ENCODE measurements around the gene C1QTNF5. TPM values are rescaled to one million over a fixed set of nuclear protein-coding genes. Genes with fewer than 3 reads are reported as not detected.

The C1QTNF5 gene
- total RNA-seq, 1 experiment from 2014 or later, result not detected

- CTCF ChIA-PET, result interaction anchor here (2.0 kb wide), 1 partner anchor 26 kb away, joined by 9 read pairs; no protein-coding TSS in a partner anchor
- ATAC-seq, result no peak
- RAD21 ChIA-PET (ENCODE audit: low non-redundant PET in 1 of 2, low total read pairs in 2 of 2, uncharacterized antibody in 2 of 2, unreplicated experiment in 2 of 2), result no interaction called here
- DNase-seq (ENCODE audit: low read depth, low spot score), result no peak
- TSS peak; percentile 87 for BruUV-seq (replicated peaks)
- Histone ChIP-seq H3K9ac (ENCODE audit: low read length) (peak overlapping the region; percentile 71), H2AFZ (ENCODE audit: low read depth, low read length, poor library complexity, severe bottlenecking) (no peak overlapping the region), H3K27me3 (ENCODE audit: insufficient read depth, low read length) (no peaks in the 10 kb centered on the region), H3K4me1 (ENCODE audit: control insufficient read depth in 1 of 2, insufficient read depth in 2 of 2, low read length in 2 of 2) (peaks cover 6 to 33% of the 10 kb centered on the region in 2 experiments; a peak in 3 of 4 replicates), H3K4me2 (ENCODE audit: low read length) (peak overlapping the region; percentile 89), H3K9me3 (ENCODE audit: control insufficient read depth in 1 of 2, insufficient read depth in 1 of 2, low read depth in 1 of 2, low read length in 2 of 2) (no peaks in the 10 kb centered on the region), H3K27ac (ENCODE audit: low read depth, low read length) (no peak overlapping the region), H3K4me3 (replicated peaks in 1 of 2; ENCODE audit: low read depth in 1 of 2, low read length in 2 of 2) (peak overlapping the region; percentile 63 to 65), H3K36me3 (ENCODE audit: control insufficient read depth in 1 of 2, insufficient read depth in 2 of 2, low read length in 2 of 2) (no peaks in the 10 kb centered on the region), H3K9me2 (ENCODE audit: insufficient read depth) (no peaks in the 10 kb centered on the region), H4K20me1 (ENCODE audit: insufficient read depth) (no peaks in the 10 kb centered on the region), H3K79me2 (ENCODE audit: insufficient read depth, low read length) (no peaks in the 10 kb centered on the region)
- intact Hi-C loops (cut with micrococcal nuclease), result loop anchor here (5.0 kb wide), 1 partner anchor 280 kb away; the partner anchor contains the start of gene DPAGT1
- TF ChIP-seq ELF1 (IDR thresholded peaks at IDR 0.05; ENCODE audit: borderline replicate concordance, low read depth) (no peak), ATF3 (IDR thresholded peaks at IDR 0.05) (no peak), EZH2 (IDR thresholded peaks at IDR 0.05) (no peak), RAD21 (IDR thresholded peaks at IDR 0.05; ENCODE audit: low read depth) (no peak), ZFX (IDR thresholded peaks at IDR 0.05) (no peak), CBX3 (IDR thresholded peaks at IDR 0.05; ENCODE audit: low read depth) (no peak), CTCF (IDR thresholded peaks at IDR 0.05 in 2 of 3, conservative IDR thresholded peaks at IDR 0.05 in 1 of 3; ENCODE audit: borderline replicate concordance in 1 of 3, insufficient read depth in 1 of 3, low read depth in 2 of 3, low read length in 2 of 3) (no peak), YY1 (IDR thresholded peaks at IDR 0.05; ENCODE audit: extremely low read depth, insufficient replicate concordance, low read depth, low read length) (no peak), MAX (IDR thresholded peaks at IDR 0.05) (no peak)
- POLR2A ChIA-PET, result no interaction called here
These were observed 41.4 kb upstream of the C1QTNF5 start for GRCh38 chr11:119382101-119382500.
